Upper lobe of left lung (tissue), 4 donors: ENCODE results near the gene RHOC.
"Not testable (repeated sequence)": the region's sequence is repeated elsewhere in the genome, so short reads cannot be mapped to it uniquely, and the experiment has no call there.

Experiments used
- EP300 ChIP-seq, 4 donors: sonication (generic); formaldehyde crosslinking; IDR thresholded peaks; one replicate each; pipeline ENCODE4 v1.5.1; 2017; ENCODE audit warnings: antibody characterized with exemption in 4 of 4, control low read depth in 2 of 4
- POLR2A ChIP-seq, 4 donors: fragments of 450-650 bp; IDR thresholded peaks; one replicate each; pipeline ENCODE4 v1.5.1; 2016 to 2017; ENCODE audit warnings: antibody characterized with exemption in 4 of 4, mild to moderate bottlenecking in 2 of 4
- POLR2AphosphoS5 ChIP-seq, 2 donors: sonication (generic); formaldehyde crosslinking; IDR thresholded peaks; one replicate each; pipeline ENCODE4 v1.5.1; 2017; ENCODE audit warnings: antibody characterized with exemption in 2 of 2
- TF ChIP-seq, protein P1 (sequence below), 6 experiments: fragments of 450-650 bp in 4 of 6; fragments of 200-600 bp in 2 of 6; sonication (generic) in 2 of 6; IDR thresholded peaks; one replicate each; pipeline ENCODE4 v1.5.1; 2016 to 2019; ENCODE audit warnings: antibody characterized with exemption in 6 of 6

GRCh38 chr1:112721294-112721693, 14.4 kb upstream of the RHOC start:
- TF ChIP-seq, protein P1, sequence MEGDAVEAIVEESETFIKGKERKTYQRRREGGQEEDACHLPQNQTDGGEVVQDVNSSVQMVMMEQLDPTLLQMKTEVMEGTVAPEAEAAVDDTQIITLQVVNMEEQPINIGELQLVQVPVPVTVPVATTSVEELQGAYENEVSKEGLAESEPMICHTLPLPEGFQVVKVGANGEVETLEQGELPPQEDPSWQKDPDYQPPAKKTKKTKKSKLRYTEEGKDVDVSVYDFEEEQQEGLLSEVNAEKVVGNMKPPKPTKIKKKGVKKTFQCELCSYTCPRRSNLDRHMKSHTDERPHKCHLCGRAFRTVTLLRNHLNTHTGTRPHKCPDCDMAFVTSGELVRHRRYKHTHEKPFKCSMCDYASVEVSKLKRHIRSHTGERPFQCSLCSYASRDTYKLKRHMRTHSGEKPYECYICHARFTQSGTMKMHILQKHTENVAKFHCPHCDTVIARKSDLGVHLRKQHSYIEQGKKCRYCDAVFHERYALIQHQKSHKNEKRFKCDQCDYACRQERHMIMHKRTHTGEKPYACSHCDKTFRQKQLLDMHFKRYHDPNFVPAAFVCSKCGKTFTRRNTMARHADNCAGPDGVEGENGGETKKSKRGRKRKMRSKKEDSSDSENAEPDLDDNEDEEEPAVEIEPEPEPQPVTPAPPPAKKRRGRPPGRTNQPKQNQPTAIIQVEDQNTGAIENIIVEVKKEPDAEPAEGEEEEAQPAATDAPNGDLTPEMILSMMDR (IDR thresholded peaks at IDR 0.05): not testable (repeated sequence)
- not testable (repeated sequence) for TF ChIP-seq POLR2AphosphoS5, EP300, POLR2A (IDR thresholded peaks at IDR 0.05)
